Measurements from ENCODE around the gene ADTRP. TPM values are rescaled to one million over a fixed set of nuclear protein-coding genes. Genes with fewer than 3 reads are reported as not detected.

Gene ADTRP
- total RNA-seq, 4 donors from 2014 or later = 0.38 to 0.68 (median 0.55) TPM

DNA sequence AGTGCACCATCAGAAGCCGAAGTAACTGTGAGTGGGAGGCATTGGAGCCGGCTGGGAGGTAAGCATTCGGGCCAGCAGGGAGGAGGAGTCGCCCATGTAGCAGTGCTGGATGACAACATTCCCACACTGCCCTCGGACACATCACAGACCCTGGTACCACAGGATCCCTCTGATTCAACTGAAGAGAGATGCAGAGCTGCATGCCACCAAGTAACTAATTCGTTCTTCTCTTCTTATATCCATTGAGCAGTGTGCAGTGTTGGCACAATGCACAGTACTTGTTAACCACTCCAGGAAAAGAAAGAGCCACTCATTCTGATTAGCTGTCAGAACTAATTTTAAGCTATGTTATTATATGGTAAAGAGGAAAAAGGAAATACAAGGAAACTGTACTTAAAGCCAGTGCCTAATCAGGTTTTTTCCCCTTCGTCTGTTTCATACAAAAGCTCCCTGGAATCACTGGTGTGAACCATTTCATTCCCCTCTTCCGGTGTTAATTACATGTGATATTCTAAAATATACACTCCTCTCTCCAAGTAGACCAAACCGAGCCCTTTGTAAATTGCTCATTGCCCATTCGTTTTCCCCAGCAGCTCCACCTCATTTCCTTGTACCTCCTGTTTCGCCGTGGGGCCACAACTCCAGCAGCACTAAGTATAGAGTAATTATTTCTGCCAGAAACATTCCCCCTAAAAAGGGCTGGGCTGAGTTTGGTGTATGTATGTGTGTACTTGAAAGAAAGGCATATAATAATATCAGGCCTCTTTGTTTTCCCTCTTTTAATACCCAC, 32.4 kb upstream of the ADTRP start:
- TF ChIP-seq, protein P1, sequence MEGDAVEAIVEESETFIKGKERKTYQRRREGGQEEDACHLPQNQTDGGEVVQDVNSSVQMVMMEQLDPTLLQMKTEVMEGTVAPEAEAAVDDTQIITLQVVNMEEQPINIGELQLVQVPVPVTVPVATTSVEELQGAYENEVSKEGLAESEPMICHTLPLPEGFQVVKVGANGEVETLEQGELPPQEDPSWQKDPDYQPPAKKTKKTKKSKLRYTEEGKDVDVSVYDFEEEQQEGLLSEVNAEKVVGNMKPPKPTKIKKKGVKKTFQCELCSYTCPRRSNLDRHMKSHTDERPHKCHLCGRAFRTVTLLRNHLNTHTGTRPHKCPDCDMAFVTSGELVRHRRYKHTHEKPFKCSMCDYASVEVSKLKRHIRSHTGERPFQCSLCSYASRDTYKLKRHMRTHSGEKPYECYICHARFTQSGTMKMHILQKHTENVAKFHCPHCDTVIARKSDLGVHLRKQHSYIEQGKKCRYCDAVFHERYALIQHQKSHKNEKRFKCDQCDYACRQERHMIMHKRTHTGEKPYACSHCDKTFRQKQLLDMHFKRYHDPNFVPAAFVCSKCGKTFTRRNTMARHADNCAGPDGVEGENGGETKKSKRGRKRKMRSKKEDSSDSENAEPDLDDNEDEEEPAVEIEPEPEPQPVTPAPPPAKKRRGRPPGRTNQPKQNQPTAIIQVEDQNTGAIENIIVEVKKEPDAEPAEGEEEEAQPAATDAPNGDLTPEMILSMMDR (IDR thresholded peaks at IDR 0.05; ENCODE audit: low read depth) = no peak

DNA sequence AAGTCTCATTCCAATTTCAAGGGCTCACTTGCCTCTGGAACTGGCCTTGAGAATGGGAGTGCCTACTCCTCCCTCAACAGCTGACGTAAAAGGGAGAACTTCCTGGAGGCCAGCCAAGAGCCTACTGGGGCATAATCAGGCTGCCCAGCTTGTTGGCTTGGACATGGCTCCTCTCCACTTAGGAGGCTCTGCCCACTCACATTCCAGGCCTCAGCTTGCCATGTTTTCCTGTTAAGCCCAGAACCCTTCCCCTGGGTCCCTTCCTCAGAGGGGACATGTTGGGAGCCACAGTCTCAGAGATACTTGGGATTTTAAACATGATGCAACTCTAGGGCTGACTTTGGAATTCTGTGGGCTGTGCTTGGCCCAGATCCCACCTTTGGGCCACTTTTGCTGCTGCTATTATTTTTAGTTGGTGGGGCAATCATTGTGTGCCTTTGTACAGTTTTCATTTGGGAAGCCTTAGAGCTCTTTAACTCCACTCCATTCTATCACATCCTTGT, 31.5 kb upstream of the ADTRP start:
- TF ChIP-seq, protein P1 (IDR thresholded peaks at IDR 0.05; ENCODE audit: low read depth) = no peak

DNA sequence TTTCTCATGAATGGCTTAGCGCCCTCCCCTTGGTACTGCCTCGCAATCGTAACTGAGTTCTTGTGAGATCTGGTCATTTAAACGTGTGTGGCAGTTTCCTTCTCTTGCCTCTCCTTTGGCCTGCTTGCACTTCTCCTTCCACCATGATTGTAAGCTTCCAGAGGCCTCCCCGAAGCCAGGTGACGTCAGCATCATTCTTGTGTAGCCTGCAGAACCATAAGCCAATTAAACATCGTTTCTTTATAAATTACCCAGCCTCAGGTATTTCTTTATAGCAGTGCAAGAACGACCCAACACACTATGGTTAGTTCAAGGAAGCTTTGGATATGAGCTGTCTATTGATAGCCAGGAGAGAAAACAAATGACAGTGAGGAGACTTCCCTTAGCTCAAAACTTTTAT, 29.5 kb upstream of the ADTRP start:
- TF ChIP-seq, protein P1 (IDR thresholded peaks at IDR 0.05; ENCODE audit: low read depth) = no peak

DNA sequence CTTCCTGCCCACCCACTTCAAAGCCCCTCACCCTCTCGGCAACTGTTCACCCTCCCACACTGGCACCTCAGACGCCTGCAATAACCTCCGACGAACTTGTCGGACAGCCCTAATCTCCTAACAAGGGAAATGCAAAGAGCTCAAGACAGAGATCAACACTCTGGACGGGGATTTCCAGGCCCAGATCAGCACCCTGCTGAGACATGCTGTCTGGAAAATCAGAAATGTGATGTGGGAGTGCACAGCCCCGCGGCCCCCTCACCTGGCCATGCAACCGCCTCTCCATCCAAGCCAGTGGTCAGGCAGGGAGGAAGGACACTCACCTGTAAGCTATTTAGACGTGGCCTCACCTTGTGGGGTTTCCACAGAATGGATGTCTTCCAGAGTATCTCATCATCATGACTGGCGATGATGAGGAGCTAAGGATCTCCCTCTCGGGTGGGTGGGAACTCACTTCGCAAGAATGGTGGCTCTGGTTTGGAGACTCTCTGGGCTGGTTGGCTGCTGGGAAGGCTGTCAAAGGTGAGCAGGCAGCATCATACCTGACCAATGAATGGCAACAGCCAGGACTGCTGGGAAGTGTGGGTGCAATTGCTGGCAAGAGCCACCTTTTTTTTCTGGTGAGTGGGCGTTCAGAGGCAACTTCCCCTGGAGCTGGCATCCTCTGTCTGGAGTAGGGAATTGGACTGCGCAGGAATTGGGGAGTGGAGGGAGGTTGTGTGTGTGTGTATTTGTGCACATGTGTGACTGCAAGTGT, 28.1 kb upstream of the ADTRP start:
- TF ChIP-seq, protein P1 (IDR thresholded peaks at IDR 0.05; ENCODE audit: low read depth) = no peak

DNA sequence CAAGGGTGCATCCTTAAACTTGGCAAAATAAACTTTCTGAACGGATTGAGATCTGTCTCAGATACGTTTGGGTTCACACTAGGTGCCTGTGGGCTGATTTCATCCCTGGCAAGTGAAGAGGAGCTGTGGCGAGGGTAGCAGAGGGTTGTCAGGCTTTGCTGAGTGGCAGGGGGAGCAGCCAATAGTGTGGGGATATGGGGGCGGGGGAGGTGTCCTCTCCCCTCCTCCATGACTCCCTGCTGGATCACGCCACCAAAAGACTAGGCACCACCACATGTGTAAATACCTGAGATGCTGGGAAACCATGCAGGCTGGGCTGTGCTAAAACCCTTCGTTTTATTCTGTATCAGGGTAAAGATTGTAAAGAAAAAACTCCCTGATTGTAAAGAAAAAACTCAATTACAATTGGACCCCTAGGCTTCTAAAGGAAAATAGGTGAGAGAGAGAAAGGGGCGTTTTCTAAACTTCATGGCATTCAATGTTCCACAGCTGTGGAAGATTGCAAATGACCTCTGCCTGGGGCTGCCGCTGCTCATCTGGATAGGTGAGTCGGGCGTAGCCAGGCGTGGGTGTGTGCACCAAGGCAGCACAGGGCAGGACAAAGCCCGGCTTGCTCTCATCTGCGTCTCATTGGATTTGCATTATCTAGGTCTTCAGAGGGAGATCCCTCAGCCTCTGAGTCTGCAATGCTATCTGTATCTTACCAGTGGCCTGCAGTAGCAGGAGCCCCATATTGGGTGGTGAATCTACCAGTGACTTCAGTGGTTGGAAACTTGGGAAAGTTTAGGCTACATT, 26.9 kb upstream of the ADTRP start:
- TF ChIP-seq, protein P1 (IDR thresholded peaks at IDR 0.05; ENCODE audit: low read depth) = no peak

DNA sequence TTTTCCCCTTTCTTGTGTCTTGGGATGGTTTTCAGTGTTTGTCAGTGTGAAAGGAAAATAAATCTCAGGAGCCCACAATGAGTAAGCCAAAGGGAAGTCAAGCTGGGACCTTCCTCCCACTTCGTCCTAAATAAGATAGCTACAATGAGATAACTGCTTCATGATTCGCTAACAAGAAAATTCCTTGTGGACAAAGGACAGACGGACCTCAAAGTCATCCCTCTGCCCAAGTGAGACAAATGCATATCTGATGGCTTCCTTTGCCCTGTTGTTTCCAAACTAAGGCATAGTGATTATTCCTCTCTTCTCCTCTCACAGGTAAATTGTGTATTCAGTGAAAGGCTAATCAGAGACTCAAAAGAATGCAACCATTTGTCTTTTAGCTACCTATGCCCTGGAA, 26.1 kb upstream of the ADTRP start:
- TF ChIP-seq, protein P1 (IDR thresholded peaks at IDR 0.05; ENCODE audit: low read depth) = no peak
